Measurements from ENCODE around the gene DUSP19. TPM values are rescaled to one million over a fixed set of nuclear protein-coding genes. Genes with fewer than 3 reads are reported as not detected.

DUSP19 gene
- total RNA-seq, 1 experiment from 2014 or later = 1.8 TPM

DNA sequence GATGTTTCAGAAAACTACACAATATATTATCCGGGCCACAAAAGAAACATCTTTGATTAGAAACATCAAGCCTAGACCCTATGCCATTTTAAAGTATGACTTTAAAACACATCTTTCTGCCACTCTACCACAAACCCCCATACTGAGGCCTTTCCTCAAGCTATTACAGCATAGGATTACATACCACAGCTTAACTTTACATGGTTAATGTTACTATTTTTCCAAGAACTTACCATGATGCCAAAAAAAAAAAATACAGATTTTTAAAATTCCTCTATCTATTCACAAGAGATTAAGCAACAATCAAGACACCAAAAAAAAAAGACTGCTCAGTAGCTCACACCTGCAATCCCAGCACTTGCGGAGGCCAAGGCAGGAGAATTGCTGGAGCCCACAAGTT lies 49.3 kb upstream of the DUSP19 start:
- H2BK5ac ChIP-seq (ENCODE audit: insufficient read length, low read length) = no peak overlapping the region
- H3K56ac ChIP-seq (ENCODE audit: insufficient read length, low read depth, low read length) = no peak overlapping the region
- H2BK120ac ChIP-seq (ENCODE audit: low read depth, low read length, poor library complexity, severe bottlenecking) = no peak overlapping the region
- TF ChIP-seq, protein P1, sequence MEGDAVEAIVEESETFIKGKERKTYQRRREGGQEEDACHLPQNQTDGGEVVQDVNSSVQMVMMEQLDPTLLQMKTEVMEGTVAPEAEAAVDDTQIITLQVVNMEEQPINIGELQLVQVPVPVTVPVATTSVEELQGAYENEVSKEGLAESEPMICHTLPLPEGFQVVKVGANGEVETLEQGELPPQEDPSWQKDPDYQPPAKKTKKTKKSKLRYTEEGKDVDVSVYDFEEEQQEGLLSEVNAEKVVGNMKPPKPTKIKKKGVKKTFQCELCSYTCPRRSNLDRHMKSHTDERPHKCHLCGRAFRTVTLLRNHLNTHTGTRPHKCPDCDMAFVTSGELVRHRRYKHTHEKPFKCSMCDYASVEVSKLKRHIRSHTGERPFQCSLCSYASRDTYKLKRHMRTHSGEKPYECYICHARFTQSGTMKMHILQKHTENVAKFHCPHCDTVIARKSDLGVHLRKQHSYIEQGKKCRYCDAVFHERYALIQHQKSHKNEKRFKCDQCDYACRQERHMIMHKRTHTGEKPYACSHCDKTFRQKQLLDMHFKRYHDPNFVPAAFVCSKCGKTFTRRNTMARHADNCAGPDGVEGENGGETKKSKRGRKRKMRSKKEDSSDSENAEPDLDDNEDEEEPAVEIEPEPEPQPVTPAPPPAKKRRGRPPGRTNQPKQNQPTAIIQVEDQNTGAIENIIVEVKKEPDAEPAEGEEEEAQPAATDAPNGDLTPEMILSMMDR (conservative IDR thresholded peaks at IDR 0.05) = no peak
- Mint-ChIP-seq H3K9me3 (no peaks in the 10 kb centered on the region), H3K4me3 (no peak overlapping the region), H3K27me3 (ENCODE audit: low read depth) (no peaks in the 10 kb centered on the region), H3K4me1 (peaks cover 26 to 35% of the 10 kb centered on the region in 2 experiments), H3K36me3 (ENCODE audit: insufficient read depth in 1 of 3, low read depth in 3 of 3) (peaks cover 0 to 3% (median 0%) of the 10 kb centered on the region in 3 experiments; a peak in 1 of 7 replicates), H3K27ac (peak overlapping the region in 2 of 3 experiments; percentile 37 to 60; a peak in 3 of 7 replicates)
- H4K91ac ChIP-seq (ENCODE audit: insufficient read length, low read depth, low read length) = no peak overlapping the region
- H2BK20ac ChIP-seq (ENCODE audit: low read depth, low read length, poor library complexity, severe bottlenecking) = no peak overlapping the region
- H3K9ac ChIP-seq (ENCODE audit: extremely low read depth, insufficient read length, low read length) = no peak overlapping the region
- H4K5ac ChIP-seq (ENCODE audit: insufficient read length, low read depth, low read length) = no peak overlapping the region
- no peaks in the 10 kb centered on the region for H4K20me1 ChIP-seq (ENCODE audit: control insufficient read depth, insufficient read depth, insufficient read length)
- no peak overlapping the region for H2BK15ac ChIP-seq (ENCODE audit: low read depth, low read length)
- H3T11ph ChIP-seq (ENCODE audit: low read length) = no peak overlapping the region
- H3K14ac ChIP-seq (ENCODE audit: insufficient read depth, low read length) = no peak overlapping the region
- no CpG with 5 or more reads among the region's 2 CpGs for WGBS (ENCODE audit: extremely low coverage, insufficient read length, low lambda C conversion rate)
- H3K9me3 ChIP-seq (ENCODE audit: control insufficient read depth, low read depth, low read length) = no peaks in the 10 kb centered on the region
- no peaks in the 10 kb centered on the region for H3K27me3 ChIP-seq (ENCODE audit: insufficient read depth, low read length)
- H3K79me1 ChIP-seq (ENCODE audit: insufficient read depth, low read depth, low read length, poor library complexity, severe bottlenecking) = peaks cover 5% of the 10 kb centered on the region
- peaks cover 42% of the 10 kb centered on the region for H3K79me2 ChIP-seq (ENCODE audit: insufficient read depth, low read length)
- no peak overlapping the region for H4K8ac ChIP-seq (replicated peaks; ENCODE audit: insufficient read length, low read depth, low read length)
- no peaks in the 10 kb centered on the region; the same call in 1 of the 2 replicates for H3K4me1 ChIP-seq (ENCODE audit: insufficient read depth, low read length)
- no peak overlapping the region for H3K23ac ChIP-seq (ENCODE audit: insufficient read length, low read depth, low read length)
- no peak for DNase-seq
- no peaks in the 10 kb centered on the region for H3K23me2 ChIP-seq (ENCODE audit: insufficient read length, low read depth, low read length, poor library complexity, severe bottlenecking)
- H3K4ac ChIP-seq (ENCODE audit: low read depth, low read length) = no peak overlapping the region
- no peak overlapping the region for H2BK12ac ChIP-seq (ENCODE audit: insufficient read length, low read depth, low read length)
- no peak overlapping the region for H3K27ac ChIP-seq (ENCODE audit: insufficient read length, low read depth, low read length)
- no peak overlapping the region for H2AFZ ChIP-seq (ENCODE audit: low read length)
- H3K4me2 ChIP-seq (ENCODE audit: insufficient read depth, insufficient read length, low read length) = no peak overlapping the region
- H3K18ac ChIP-seq (ENCODE audit: insufficient read length, low read depth, low read length) = no peak overlapping the region
- no peak overlapping the region for H2AK5ac ChIP-seq (ENCODE audit: insufficient read length, low read length)
